HUDEP-2 (cell line): ENCODE data around the gene PCED1B.
"Not testable (repeated sequence)": the region's sequence is repeated elsewhere in the genome, so short reads cannot be mapped to it uniquely, and the experiment has no call there.

Source experiments
- DNase-seq, 76 experiments: peaks; one replicate each; lab custom pipeline; 2025; ENCODE audit not compliant: unreplicated experiment in 76 of 76; lab: John Stamatoyannopoulos, UW

Gene PCED1B

GRCh38 chr12:47202176-47202575 lies 122.8 kb downstream of the PCED1B start:
- DNase-seq: no peak

DNA sequence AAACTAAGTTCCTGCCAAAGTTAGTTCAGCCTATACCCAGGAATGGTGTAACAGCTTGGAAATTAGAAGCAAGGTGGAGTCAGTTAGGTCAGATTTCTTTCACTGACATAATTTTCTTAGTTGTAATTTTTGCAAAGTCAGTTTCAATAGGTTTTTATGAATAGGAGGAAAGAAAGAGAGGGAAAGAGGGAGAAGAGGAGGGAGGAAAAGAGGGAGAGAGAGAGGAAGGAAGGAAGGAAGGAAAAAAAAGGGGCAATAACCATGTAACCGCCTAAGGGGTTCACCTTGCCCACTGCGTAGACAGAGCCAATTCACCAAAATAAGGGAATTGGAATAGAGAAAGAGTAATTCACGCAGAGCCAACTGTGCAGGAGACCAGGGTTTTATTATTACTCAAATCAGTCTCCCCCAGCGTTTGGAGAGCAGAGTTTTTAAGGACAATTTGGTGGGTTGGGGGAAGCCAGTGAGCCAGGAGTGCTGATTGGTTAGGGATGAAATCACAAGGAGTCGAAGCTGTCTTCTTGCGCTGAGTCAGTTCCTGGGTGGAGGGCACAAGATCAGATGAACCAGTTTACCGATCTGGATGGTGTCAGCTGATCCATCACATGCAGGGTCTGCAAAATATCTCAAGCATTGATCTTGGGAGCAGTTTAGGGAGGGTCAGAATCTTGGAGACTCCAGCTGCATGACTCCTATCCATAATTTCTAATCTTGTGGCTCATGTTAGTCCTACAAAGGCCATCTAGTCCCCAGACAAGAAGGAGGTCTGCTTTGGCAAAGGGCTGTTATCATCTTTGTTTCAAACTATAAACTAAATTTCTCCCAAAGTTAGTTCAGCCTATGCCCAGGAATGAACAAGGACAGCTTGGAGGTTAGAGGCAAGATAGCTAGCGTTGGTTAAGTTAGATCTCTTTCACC lies 126.4 kb downstream of the PCED1B start:
- DNase-seq: peak in 71 of 76 experiments; percentile 24 to 92 (median 72)

- peak in 10 of 76 experiments; percentile 14 to 59 (median 48) for DNase-seq
These were observed 127.3 kb downstream of the PCED1B start for GRCh38 chr12:47206450-47207339.

DNA sequence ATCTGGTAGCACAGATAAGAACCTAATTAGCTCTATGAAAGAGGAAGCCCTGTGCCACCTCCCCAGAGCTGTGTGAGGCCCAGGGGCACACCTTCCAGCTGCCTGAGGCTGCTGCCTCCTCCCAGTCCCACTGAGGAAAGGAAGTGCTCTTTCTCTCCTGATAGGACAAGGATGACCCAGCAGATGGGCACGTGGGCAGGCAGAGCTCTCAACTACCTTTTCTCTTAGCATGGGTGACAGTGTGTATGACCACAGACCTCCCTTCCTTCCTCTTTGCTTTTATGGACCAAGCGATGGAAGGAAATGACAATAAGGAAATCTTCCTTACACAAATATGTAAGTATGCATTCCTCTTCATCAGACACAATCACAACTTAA lies 127.9 kb downstream of the PCED1B start:
- peak in 75 of 76 experiments; percentile 39 to 99 (median 93) for DNase-seq

GRCh38 chr12:47207829-47208248 lies 128.4 kb downstream of the PCED1B start:
- DNase-seq: peak in 1 of 76 experiments; percentile 23

DNA sequence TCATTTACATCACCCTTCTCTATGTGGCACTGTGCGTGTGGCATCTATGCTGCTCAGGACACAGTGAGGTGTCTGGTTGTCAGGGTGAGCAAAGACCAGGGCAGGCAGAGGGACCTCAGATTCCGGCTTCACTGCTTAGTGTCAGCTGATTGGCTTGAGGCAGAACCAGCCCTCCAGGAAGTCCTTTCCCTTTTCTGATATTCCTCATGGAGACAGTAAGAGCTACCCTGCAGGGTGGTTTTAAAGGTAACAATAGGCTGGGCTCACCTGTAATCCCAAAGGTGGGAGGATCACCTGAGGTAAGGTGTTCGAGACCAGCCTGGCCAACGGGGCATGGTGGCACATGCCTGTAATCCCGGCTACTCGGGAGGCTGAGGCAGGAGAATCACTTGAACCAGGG lies 129.6 kb downstream of the PCED1B start:
- no peak for DNase-seq

- DNase-seq: no peak
These were observed 131.4 kb downstream of the PCED1B start for GRCh38 chr12:47210776-47211175.

DNA sequence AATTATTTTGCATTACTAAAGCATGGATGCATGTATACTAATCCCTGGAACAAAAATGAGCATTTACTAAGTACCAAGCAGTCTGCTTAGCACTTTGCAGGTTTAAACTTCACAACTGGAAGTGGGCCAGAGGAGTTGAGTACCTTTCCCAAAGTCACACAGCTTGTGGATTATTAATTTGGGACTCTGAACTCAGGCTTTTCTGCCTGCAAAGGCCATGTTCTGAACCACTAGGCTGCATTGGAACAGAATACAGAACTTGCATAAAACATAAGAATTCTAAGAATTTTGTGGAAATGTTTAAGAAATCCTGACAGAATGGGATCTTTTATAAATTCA lies 133.2 kb downstream of the PCED1B start:
- no peak for DNase-seq

DNA sequence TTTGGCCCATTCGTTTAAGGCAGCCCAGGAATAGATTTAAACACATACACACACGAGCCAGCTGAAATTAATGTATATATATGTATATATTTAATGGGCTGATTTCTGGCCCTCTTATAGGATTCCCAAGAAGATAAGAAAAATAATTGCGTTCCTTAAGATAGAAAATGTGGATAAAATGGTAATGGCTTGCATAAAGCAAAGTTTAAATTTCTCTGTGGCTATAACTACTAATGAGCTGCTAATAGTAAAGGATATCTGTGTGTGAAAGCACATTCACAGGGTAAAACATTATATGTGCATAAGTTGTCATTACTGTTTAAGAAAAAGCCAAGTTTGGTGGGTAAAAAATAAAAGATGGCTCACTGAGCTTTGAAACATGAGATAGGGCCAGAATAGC lies 134.0 kb downstream of the PCED1B start:
- no peak for DNase-seq

GRCh38 chr12:47214001-47214619 lies 134.7 kb downstream of the PCED1B start:
- DNase-seq: no peak

DNA sequence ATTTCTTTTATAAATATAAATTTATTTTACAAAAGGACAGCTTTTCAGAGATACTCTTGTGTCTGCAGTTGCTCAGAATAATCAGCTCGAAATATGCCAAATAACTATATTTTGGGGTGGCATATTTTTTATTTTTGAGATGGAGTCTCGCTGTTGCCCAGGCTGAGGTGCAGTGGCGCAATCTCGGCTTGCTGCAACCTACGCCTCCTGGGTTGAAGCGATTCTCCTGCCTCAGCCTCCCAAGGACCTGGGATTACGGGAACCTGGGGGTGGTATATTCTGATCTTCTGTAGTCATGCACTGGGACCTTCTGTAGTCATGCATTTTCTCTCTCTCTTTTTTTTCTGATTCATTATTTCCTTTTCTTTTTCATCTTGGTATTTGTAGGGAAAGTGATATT lies 135.3 kb downstream of the PCED1B start:
- DNase-seq: no peak

GRCh38 chr12:47216150-47216677 lies 136.8 kb downstream of the PCED1B start:
- no peak for DNase-seq

DNA sequence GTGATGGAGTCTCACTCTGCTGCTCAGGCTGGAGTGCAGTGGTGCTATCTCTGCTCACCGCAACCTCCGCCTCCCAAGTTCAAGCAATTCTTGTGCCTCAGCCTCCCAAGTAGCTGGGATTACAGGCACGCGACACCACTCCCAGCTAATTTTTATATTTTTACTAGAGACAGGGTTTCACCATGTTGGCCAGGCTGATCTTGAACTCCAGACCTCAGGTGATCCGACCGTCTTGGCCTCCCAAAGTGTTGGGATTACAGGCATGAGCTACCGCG lies 138.1 kb downstream of the PCED1B start:
- not testable (repeated sequence) for DNase-seq

DNA sequence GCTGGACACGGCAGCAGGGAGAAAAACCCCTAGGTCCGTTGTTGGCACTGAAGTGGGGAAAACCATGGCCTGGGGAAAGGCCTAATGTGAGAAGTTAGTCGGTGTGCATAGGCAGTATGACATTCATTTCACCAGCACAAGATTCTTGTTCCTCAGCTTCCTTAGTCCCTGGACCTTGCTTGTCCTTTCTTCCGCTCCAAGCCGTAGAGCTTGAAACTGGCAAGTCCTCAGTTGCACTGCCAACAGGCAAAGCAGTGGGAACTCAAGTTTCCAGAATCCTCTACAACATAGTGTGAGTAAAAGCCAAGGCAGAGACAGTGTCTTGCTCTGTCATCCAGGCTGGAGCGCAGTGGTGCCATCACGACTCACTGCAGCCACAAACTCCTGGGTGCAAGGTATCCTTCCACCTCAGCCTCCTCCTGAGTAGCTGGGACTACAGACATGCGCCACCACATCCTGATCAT lies 138.8 kb downstream of the PCED1B start:
- no peak for DNase-seq

DNA sequence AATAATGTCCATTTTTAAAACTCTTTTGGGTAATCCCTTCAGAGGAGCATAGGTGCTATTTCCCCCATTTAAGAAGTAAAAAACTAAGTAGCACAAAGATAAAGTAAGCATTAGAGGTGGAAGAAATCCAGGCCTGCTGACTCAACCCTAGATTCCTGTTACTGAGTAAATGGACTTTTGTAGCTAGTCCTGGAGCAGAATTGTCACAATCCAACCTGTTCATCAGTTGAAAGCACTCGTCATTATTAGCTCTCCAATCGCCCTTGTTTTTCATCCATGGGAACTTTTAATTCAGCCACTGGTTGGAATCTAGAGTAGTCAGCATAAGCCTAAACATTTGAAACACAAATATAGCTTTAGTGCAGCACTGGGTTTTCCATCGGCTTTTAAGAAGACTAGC lies 139.8 kb downstream of the PCED1B start:
- DNase-seq: no peak

DNA sequence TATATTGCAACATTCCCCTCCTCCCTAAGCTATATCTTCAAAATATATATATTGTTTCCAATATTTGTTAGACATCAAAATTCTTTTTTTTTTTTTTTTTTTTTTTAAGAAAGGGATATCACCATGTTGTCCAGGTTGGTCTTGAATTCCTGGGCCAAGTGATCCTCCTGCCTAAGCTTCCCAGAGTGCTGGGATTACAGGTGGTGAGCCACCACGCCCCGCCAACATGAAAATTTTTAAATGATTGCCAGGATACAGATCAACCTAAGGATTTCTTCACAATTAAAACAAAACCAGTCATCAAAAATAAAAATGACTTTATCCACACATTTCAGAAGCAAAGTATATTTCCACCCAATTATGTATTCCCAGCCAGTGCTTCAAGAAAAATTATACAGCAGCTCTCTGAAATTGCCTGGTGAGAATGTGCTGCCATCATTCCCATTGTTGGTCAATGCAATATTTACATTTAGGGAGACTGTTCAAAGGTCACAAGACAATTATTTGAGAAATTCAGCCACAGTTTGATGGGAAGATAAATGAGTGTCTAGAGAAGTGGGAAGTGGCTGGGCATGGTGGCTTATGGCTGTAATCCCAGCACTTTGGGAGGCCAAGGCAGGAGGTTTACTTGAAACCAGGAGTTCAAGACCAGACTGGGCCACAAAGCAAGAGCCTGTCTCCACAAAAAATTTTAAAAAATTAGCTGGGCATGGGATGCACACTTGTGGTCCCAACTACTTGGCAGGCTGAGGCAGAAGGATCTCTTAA lies 142.0 kb downstream of the PCED1B start:
- no peak for DNase-seq

DNA sequence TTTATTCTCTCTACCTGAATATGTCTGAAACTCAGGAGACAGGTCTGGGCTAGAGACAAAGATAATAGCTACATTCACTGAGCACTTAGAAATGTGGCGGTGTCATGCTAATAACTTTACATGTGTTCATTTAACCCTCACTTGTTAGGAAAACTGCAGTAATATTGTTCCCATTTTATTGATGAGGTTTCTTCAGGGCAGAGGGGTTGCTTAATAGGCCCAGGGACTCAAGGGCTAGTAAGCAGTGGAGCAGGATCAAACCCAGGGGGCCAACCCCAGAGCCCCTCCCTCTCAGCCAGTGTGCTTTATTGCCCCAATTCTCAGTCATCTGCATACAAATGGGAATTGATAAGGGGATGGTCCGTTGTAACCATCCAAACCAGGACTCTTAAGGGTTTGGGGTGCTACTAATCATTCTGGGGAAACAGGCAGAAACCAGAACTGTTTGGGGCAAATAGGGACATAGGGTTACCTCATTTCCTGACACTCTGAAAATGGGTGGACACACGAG lies 143.2 kb downstream of the PCED1B start:
- DNase-seq: no peak

- peak in 1 of 76 experiments; percentile 25 for DNase-seq
These were observed 143.8 kb downstream of the PCED1B start for GRCh38 chr12:47223031-47223847.

DNA sequence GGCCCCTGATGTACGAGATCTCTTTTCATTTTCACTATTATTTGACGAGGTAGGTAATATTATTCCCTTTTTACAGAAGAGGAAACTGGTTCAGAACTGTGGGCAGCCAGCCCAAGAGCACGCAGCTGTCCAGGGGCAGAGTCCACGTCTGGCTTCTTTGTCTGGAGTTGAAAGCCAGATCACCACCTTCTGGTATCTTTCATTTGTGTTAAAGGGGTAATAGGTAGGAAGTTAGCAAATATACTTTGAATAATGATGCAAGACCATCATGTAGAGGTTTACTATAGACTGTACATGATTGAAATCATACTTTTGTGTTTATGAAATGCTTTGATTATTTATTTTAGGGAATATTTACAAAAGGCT lies 144.4 kb downstream of the PCED1B start:
- no peak for DNase-seq
